Right forelimb (tissue), 1 donor: ENCODE data around the gene PLS3.
A peak's percentile ranks its signal among the peaks of the same experiment; 100 is the strongest.
"Not testable (repeated sequence)": the region's sequence is repeated elsewhere in the genome, so short reads cannot be mapped to it uniquely, and the experiment has no call there.

ENCODE experiments used
- DNase-seq: peaks from one replicate; pipeline ENCODE4 v3.0.0-alpha.2; 2018

PLS3 gene, protein sequence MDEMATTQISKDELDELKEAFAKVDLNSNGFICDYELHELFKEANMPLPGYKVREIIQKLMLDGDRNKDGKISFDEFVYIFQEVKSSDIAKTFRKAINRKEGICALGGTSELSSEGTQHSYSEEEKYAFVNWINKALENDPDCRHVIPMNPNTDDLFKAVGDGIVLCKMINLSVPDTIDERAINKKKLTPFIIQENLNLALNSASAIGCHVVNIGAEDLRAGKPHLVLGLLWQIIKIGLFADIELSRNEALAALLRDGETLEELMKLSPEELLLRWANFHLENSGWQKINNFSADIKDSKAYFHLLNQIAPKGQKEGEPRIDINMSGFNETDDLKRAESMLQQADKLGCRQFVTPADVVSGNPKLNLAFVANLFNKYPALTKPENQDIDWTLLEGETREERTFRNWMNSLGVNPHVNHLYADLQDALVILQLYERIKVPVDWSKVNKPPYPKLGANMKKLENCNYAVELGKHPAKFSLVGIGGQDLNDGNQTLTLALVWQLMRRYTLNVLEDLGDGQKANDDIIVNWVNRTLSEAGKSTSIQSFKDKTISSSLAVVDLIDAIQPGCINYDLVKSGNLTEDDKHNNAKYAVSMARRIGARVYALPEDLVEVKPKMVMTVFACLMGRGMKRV

DNA sequence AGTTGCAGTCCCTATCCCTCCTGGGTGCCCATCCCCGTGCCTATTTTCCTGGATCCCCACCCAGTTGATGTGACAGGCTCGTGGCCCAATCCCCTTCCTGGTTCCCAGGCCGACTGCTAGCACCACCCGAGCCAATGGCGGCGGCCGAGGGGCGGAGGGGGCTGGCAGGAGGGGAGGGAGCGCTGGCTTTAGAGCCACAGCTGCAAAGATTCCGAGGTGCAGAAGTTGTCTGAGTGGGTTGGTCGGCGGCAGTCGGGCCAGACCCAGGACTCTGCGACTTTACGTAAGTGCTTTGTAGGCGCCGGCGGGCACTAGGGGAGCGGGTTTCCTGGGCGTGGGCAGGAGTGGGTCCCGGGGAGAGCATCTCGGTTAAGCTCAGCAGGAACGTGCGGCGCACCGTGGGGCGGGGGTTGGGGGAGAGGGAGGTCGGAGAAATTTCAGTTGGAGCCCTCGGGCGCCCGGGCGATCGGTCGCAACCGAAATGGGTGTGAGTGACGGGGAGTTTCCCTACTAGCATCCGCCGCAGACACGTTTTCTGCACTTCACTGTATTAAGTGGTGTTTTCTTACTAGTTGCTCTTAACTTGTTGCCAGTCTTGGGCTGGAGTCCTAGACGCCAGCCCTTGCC is at the start of gene PLS3:
Gene PLS3, plus strand, starts transcription at position 197 of the 627 bp plus-strand sequence. CDS start 49,077 bp downstream, outside the sequence.
- peak; percentile 86 for DNase-seq

DNA sequence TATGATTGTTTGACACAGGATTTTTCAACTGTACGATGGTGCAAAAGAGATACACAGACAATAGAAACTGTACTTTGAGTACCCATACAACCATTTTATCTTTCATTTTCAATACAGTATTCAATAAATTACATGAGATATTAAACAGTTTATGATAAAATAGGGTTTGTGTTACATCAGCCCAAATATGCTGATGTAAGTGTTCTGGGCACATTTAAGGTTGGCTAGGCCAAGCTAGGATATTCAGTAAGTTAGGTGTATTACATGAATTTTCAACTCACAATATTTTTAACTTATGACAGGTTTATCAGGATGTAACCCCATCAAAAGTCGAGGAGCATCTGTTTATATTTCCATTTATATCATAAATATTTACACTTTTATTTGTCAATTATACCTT is 42.9 kb upstream of the PLS3 start:
- no peak for DNase-seq

DNA sequence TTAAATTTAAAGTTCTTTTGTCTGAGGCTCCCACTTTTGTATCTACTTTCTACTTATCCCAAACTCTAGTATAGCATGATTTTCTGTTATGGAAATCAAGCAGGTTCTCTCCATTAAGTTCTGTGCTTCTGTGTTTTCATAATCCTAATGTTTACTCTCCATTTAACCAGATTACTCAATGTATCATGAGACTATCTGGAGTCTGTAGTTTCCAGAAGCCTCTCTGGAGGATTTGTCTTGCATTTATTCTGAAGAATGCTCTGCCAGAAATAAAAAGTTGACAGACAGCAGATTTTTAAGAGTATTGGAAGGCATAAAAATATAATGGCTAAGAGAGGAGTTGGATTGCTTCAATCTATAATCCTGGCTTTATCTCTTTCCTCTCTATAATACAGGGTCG is 39.2 kb upstream of the PLS3 start:
- DNase-seq, result no peak

DNA sequence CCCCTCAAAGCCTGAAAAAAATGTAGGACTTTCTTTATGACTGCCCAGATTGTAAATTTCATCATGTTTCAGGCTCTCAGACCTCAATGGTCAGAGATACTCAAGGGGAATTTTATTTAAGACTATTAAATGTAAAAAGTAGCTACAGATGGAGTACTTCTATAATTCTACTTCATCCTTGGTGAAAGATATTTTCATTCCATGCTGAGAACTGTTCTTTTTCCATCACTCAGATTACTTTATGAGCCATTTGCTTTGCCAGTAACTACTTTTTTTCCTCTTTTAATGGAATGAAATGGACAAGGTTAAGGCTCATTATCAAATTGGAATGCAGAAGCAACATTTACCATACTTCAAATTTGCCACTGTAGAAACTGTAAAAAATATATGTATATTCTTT is 38.0 kb upstream of the PLS3 start:
- no peak for DNase-seq

DNA sequence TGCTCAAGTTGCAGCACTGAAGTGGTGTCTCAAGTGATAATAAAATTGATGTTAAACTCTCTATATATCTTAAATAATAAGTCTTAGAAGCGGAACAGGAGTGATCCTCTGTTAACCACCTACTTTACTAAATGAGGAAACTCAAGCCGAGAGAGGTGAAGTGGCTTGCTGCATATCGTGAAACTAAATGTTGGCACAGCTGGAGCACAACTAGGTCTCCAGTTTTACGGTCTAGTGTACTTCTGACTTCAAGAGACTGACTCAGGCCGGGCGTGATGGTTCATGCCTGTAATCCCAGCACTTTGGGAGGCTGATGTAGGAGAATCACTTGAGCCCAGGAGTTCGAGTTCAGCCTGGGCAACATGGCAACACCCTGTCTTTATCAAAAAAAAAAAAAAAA is 35.5 kb upstream of the PLS3 start:
- DNase-seq, result no peak

DNA sequence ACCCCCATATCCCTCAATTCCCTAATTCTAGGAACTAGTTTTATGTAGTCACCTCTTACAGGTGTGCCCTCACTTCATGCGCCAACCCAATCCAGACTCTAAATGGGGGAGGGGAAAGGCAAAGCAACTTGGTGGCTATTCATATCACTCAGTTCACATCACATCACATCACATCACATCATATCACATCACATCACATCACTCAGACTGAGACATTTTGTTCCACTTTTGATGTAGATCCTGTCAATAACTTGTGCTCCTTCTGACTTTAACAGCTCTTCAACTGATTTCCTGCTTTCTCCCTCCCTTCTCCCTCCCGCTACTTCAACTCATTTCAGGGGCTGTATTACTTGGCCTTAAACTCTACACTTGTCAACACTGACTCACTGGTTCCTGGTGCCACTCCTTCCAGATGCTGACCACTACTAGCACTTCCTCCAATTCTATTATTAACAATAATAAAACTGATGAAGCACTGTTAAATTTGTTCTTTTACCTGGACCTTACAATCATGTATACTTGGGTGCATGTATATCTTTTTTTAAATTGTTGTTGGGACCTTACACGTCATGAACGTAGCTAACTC is 29.1 kb upstream of the PLS3 start:
- no peak for DNase-seq

DNA sequence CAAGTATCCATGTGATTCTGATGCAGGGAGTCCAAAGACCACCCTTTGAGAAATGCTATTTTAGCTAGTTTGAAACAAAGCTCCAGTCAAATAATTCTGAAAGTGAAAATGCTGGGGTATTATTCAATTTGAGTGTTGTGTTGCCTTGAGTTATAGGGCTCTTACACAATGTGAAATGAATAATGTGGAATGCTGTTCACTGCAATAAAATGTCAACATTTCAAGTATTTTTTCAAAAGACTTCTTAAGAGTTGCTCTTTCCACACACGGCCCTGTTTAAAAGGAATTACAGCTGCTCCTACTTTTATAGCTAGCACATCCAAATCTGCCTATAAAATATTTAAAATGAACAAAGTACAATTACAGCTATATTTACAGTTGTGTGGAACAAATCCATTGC is 27.5 kb upstream of the PLS3 start:
- DNase-seq, result no peak

DNA sequence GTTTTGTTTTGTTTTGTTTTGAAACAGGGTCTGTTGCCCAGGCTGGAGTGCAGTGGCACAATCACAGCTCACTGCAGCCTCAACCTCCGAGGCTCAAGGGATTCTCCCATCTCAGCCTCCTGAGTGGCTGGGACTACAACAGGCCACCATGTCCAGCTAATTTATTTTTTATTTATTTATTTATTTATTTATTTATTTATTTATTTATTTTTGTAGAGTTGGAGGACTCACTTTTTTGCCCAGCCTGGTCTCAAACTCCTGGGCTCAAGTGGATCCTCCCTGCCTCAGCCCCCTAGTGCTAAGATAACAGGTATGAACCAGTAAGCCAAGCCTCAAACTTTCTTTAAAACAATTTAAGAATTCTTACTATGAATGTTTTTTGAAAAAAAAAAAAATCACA is 26.6 kb upstream of the PLS3 start:
- DNase-seq, result no peak

DNA sequence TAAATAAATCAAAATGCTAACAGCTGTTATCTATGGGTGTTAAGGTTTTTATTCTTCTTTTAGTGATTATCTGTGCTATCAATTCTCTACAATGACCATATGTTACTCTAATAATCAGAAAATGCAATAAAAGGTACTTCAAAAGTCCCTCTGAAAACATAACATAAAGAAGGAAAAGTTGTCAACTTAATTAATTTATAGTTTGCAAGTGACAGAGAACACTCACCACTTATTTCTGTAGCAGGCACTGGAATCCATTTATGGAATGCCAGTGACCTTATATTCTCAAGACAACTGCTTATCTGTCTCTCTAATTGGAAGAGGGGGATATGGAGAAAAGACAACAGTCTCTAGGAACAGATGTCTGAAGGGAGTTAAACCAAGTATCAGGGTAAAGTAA is 25.6 kb upstream of the PLS3 start:
- DNase-seq, result no peak

DNA sequence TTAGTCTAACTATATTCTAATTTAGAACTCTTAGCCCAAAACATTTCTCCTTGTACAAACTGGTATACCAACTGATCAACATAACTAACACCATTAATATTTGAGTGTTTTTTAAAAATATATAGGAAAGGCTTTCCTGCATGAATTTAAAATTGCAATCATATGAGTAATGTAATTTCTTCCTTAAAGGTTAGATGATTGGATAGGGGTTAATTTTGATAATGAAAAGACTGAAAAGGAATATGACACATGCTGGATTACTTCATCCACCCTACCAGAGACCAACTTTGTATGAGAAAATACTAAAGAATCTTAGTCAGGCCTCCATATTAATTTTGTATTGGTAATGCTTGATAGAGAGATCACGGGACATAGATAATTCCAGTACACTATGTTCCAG is 25.1 kb upstream of the PLS3 start:
- DNase-seq, result no peak

DNA sequence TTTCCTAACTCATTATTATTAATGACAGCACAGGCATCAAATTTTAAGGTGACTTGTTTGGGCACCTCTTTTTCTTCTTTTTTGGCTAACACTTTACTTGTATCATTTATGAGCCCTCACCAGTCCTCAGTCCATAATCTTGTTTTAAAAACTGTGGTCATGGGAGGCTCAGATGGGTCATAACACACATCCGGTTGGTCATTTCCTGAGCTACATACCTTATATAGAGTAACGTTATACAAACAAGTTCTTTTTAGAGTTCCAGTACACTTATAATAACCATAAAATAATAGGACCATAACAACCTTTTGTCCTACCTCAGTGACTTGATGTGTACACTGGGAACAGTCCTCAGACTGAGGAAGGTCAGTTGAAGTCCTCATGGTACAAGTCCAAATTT is 21.1 kb upstream of the PLS3 start:
- no peak for DNase-seq

DNA sequence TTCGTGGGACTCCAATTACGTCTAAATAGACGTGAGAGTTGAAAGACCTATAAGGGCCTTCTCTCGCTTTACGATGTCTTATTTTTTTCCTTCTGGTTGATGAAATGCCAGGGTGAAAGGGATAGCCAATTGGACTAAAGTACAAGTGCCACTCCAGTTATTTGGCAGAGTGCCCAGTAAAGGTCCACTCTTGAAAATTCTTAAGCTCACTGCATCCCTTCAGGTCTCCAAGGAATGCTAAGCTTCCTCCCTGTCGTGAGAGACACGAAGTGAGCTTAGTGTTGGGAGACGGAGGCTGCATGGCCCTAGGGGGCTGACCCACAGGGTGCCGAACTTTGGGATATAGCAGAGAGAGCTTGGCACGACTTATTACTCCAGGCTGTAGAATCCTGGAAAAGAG is 19.9 kb upstream of the PLS3 start:
- not testable (repeated sequence) for DNase-seq

DNA sequence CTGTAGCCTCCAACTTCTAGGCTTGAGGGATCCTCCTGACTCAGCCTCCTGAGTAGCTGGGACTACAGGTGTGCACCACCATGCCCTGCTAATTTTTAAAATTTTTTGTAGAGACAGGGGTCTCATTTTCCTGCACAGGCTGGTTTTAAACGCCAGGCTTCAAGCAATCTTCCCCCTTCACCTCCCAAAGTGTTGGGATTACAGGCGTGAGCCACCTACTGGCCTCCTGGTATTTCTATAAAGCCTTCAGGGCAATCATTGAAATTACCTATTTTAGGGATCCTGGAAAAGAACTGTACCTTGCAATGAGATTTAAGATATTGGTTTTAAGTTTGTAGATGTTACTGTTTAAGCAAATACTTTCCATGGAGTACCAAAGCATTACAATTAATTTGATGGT is 13.5 kb upstream of the PLS3 start:
- DNase-seq, result no peak

DNA sequence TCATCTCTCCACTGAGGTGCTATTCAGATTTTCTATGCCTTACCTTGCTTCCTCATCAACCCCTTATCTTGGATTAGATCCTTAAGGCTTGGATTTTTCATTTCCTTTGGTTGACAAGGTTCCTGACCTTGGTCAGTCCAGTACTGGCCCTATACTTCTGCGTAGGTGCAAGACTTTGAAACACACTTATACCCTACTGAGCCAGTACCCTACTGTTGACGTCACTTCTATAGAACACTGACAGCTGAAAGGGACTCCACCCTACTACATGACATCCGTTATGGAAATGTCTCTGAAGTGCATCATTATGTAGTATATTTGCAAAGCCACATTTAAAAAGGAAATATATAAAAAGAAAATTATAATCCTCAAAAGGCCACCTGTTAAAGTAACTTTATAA is 12.0 kb upstream of the PLS3 start:
- DNase-seq, result no peak

DNA sequence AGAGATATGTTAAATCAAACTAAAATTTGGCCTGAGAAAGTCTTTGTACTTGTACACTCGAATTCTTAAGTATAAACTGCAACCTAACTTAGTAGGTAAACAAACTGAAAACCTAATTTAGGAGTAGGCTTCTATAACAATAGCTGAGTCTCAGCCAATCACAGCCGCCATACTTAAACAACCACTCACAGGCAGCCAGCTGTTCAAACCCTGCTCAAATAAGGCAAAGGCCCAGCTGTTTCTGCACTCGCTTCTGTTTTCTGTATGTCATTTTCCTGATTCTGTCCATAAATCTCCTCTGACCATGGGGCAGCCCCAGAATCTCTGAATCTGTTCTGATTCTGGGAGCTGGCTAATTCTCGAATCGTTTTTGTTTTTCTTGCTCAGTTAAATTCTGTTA is 7.8 kb upstream of the PLS3 start:
- DNase-seq, result no peak

DNA sequence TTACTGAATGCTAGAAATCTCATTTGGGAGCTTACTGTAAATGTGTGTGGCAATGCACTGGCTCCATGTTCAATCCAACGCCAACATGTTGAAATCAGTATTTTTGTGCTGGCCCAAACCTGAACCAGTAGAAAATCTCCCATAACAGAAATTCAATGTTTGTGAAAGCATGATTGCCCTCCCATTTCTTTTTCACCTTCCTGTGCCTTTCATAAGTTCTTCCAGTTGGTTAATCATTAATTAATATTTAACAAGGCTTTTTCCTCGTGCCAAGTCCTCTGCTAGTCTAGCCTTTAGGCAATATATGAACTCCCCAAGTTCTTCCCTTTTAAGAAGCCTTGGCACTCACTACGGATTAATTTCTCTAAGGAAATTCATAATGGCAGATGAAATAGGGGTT is 1.3 kb upstream of the PLS3 start:
- no peak for DNase-seq

DNA sequence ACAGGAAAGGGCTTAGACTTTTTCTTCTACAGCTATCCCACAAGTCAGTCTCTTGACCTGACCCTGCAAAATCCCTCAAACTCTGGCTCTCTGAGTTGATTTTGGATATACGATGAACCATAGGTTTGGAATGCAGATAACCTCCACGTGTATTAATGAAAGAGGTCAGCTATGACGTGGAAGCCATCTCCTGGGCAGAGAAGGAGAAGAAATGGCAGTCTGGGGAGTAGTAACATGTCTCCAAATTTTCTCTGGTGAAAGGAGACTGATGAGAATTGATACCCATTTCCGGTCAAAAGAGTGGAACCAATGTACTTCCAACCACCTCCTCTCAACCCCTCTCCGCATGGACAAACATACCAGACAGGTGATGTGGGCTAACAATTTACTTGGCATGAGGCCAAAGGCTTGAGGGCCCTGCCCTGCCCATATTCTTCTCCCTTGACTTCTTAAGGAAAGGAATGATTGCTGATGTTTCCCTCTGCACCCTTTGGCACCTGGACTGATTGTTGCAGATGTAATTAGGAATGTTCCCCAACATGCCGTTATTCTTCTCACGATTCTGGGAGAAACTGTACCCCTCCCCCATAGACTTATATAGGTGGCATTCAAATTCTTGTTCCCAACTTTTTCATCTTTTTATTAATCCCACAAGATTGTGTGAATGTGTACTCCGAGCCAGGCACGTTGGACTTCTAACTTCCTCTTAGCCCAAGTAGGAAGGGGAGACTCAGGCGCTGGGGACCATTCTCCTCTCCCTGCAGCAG is 580 bp upstream of the PLS3 start:
- no peak for DNase-seq

DNA sequence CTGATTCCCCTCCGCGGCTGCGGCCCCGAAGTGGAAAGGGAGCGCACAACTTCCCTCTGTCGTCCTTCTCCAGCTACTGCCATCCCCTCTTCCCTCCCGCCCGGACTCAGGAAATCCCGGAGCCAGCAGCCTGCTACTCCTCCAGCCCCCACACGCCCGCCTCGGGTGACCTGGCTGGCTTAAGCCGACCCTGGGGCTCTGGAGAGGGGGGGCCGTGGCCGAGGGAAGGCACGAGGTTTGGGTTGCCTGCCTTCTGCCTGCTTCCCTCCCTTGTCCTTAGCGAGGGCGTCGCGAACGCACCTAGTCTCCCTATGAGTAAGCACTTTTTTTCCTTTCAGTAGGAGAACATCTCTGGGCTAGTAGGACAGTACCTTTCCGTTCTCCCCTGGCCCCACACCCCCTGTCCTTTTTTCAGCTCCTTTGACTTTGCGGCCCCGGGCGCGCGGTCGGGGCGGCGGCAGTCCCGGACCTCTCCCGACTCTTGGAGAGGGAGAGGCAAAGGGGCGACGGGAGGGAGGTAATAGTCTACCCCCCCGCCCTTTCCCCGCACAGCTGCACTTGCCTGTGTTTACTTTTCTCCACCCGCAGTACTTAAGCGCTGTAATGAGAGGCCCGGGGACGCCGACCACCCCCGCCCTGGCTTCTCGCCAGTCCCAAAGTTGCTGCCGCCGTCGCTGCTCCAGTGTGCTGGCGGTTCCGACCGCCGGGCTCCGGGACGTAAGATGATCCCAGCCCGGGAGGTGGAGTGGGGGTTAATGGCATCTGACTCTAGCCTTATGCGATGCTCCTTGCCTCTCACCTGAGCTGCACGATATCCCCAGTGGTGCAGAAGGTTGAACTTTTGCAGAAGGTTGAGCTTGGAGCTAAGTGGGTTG is 868 bp downstream of the PLS3 start:
- DNase-seq, result peak; percentile 65

DNA sequence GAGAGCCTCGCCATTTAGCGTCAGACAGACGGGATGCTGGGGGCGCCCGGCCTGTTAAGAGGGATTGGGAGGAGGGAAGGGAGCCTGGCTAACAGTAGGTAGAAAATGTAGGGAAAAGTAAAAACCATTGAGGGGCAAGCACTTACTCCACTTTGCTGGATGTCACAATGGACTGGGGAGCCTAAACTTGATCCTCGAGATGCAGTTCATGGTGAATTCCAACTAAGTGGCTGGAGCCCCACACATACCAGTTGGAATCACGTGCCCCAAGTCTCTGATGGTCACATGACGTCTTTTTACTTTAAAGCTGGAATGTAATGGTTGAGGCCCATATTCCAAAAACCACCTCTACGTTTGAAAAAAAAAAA is 1.5 kb downstream of the PLS3 start:
- DNase-seq, result no peak

DNA sequence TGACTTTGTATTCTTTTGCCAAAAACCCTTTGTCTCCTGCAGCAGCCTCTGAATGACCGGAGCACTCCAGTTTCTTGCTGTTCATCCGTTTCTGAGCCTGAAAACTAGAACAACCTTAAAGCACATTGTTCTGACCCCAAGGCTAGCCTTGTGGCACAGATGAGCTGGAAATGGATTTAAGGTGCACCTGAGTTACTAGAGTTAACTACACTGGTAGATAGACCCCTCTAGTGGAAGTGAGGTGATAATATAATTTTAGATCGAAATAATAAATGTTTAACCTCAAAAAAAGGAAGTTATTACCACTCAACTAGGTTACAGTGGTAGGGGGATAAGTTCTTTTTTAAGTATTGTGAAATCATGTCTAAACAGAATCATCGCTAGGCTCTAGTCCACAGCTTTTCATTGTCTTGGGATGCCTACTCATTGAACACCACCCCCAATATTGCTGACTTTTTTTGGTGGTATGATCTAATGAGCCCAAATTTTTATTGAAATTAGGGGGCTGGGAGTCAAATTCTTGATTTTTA is 2.7 kb downstream of the PLS3 start:
- no peak for DNase-seq

DNA sequence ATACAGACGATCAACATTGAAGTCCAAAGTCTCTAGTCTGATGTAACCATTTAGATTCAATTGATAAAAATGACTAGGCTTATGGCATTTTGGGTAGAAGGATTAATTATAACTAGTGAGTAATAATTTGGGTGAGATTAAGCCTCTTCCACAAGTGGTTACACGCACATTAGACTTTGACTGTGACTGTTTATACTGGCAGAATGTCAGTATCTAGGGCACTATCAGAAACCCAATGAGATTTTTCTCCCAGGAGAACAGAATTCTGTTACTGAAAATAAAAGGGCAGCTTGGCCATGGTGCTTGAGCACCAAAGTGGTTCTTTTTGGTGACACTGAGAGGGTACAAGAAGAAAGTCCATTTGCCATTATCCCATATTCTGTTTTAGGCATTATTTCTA is 3.3 kb downstream of the PLS3 start:
- no peak for DNase-seq

DNA sequence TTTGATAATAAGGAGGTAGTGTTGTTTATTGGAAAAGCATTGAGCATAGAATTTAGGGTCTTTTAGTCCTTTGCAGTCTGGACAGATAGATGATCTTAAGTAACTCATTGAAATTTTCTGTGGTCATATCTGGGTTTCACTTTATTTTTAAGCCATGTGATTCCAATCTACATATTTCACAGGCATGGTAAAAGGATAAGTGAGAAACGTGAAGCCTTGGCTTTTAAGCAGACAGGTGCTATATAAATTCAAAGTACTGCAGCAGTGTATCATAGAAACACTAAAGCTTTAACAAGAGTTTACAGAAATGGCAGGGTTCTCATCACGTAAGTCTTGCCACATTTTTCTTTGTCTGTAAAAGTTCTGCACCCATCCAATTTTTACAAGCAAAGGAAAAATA is 4.9 kb downstream of the PLS3 start:
- DNase-seq, result no peak
